Measurements from ENCODE around the gene SAMD8.

Gene SAMD8

DNA sequence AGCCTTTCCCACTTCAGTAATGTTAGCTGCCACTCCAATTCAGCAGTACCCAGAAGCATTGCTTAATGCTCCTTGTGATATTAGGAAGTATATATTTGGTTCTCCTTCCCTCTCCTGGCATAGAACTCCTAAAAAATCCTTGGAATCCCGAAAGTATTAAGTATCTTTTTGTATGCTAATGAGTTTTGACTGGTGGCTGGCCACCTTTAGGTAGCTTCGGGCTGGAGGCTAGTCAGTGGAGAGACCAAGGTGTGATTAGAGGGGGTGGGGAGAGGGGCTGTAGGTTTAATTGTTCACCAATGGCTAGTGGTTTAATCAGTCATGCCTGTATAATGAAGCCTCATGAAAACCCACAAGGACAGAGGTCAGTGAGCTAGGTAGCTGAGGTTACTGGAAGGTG is 112.1 kb downstream of the SAMD8 start:
- no peak for DNase-seq (ENCODE audit: low spot score)

GRCh38 chr10:75226095-75226494 is 114.6 kb downstream of the SAMD8 start:
- no peak for DNase-seq (ENCODE audit: low spot score)

DNA sequence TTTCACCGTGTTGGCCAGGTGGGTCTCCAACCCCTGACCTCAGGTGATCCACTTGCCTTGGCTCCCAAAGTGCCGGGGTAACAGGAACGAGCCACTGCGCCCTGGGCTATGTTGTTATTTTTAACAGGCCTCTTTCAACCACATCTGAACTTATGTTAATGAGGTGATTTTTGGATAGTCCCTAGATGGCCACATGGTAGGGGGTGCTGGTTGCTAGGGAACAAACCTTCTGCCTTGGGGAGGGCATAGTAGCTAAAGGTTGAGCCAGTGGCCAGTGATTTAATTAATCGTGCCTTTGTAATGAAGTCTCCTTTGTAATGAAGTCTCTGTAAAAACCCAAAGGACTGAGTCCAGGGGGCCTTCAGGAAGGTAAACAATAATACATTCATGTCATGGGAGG is 115.2 kb downstream of the SAMD8 start:
- DNase-seq (ENCODE audit: low spot score), result no peak

GRCh38 chr10:75228278-75228677 is 116.8 kb downstream of the SAMD8 start:
- no peak for DNase-seq (ENCODE audit: low spot score)

DNA sequence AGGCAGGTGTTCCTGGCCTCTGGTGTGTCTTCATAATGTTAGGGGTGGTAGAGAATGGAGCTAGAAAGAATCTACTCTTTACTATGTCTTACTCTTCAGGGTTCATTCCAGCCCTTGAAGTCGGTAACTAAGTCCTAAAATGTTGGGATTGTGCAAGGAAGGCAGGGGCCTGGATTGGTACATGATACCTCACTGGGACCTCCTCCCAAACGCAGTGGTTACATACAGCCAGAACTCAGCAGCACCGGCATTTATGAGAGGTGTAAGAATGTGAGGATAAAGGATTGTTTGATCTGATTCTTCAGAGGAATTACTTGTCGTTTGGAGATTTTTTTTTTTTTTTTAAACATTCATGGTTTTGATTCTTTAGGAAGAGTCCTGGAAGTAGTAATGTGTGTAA is 117.4 kb downstream of the SAMD8 start:
- no peak for DNase-seq (ENCODE audit: low spot score)

- no peak for DNase-seq (ENCODE audit: low spot score)
These were observed 118.5 kb downstream of the SAMD8 start for GRCh38 chr10:75229971-75230370.

DNA sequence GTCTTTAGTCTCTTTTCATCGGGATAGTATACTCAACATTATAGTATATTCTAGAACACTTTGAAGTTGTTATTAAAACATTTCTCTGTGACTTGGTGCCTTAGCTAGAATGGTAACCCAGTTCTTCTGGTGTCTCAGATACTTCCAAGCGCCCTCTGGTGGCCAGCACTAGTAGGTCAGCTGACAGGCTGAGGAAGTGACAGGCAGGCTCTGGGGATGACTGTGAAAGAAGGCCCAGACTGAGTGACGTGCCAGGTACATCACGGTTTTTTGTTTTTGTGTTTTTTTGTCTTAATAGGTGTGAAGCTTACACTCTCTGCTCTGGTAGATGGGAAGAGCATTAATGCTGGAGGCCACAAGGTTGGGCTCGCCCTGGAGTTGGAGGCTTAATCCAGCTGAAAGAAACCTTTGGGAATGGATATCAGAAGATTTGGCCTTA is 119.2 kb downstream of the SAMD8 start:
- peak; percentile 72 for DNase-seq (ENCODE audit: low spot score)
